NCI-H1092 (cell line): ENCODE data around the gene MTNR1B.

Experiments used
- DNase-seq: peaks from one replicate; lab custom pipeline; 2025; lab: John Stamatoyannopoulos, UW

MTNR1B gene

DNA sequence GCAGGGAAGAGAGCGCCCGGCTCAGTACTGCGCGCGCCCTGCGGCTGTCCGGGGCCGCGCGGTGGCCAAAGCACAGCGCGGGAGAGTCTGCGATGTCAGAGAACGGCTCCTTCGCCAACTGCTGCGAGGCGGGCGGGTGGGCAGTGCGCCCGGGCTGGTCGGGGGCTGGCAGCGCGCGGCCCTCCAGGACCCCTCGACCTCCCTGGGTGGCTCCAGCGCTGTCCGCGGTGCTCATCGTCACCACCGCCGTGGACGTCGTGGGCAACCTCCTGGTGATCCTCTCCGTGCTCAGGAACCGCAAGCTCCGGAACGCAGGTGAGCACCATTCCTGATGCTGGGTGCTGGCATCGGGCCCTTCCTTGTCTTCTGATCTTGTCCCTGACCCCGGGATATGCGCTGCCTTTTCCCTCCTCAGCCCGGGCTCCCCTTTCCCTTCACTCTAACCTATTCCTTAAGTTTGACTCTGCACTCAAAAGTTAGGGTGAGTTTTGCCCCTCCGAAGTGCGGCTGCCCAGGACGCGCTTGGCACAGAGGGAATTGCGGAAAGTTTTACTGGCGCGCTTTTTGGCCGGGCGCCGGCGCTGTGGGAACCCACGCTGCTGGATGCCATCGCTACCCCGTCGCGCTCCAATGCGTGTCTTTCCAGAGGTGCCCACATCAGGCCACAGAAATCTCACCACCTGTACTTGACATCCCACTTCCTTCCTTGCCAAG is at the start of gene MTNR1B:
Gene MTNR1B, plus strand, starts transcription at position 18 of the 714 bp plus-strand sequence. Its CDS starts 75 bp downstream, at position 93.
- DNase-seq = no peak

DNA sequence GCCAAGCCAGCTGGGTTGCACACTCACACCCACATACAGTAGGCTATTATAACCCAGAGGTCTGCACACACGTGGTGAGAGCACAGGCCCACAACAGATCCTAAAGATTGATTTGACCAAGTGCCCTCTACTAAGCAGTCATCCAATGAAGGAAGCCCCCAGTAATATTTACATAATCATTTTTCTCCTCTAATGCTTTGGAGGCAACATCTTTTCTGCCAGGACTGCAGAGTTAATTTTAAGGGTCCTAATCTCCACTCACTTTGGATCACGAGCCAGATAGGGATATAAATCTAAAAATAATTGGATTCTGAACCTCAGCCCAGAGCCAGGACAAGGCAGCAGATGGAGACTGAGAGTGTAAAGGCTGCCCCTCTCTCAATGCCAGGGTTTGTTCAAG is 49.1 kb upstream of the MTNR1B start:
- peak; percentile 22 for DNase-seq

GRCh38 chr11:92922731-92923130 is 46.7 kb upstream of the MTNR1B start:
- DNase-seq = no peak

DNA sequence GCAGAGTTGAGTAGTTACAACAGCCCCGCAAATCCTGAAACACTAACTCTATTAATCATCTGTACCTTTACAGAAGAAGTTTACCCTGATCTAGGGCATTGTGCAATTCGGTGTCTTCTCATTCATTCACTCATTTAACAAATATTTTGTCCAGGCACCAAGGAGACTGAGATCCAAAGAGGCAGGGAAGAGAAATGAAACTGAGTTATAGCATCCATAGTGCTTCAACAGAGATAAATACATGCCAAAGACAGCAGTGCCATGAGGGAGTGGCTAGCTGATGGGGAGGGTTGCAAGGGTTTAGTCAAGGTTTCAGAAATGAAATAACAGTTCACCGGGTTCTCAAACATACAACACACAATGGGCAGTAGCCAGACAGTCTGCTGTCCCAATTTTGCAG is 40.2 kb upstream of the MTNR1B start:
- no peak for DNase-seq

DNA sequence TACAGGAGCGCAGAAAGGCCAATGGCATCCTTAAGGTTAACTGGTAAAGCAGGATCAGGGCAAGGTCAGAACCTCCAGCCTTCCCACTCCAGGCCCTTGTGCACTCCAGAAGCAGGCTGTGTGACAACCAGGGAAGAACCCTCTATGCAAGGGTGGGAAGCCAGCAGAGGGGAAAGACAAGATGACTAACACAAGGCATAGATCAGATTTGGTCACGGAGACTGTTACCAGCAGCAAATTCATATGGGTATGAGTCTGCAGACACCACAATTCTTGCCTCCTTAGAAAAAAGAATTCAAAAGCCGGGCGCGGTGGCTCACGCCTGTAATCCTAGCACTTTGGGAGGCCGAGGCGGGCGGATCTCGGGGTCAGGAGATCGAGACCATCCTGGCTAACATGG is 39.8 kb upstream of the MTNR1B start:
- no peak for DNase-seq

- DNase-seq = no peak
Measured at GRCh38 chr11:92931746-92932422, 37.6 kb upstream of the MTNR1B start.

- DNase-seq = no peak
Measured at GRCh38 chr11:92939305-92939704, 30.1 kb upstream of the MTNR1B start.

GRCh38 chr11:92941676-92942571 is 27.5 kb upstream of the MTNR1B start:
- DNase-seq = peak; percentile 7

DNA sequence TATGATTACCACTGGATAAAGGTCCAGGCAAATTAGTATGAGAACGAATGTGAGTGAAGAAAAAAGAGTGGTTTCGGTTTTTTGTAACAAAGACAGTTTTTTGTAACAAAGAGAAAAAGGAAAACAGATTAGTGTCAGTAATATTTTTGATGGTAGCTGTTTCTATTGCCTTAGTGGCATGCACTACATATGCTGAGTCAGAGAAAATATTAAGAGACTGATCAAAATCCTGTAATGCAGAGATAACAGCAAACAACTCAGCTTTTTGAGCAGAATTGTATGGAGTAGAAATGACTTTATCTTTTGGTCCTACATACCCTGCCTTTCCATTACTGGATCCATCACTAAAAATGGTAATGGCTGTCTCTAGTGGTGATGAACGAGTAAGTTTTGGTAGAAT is 22.7 kb upstream of the MTNR1B start:
- no peak for DNase-seq

DNA sequence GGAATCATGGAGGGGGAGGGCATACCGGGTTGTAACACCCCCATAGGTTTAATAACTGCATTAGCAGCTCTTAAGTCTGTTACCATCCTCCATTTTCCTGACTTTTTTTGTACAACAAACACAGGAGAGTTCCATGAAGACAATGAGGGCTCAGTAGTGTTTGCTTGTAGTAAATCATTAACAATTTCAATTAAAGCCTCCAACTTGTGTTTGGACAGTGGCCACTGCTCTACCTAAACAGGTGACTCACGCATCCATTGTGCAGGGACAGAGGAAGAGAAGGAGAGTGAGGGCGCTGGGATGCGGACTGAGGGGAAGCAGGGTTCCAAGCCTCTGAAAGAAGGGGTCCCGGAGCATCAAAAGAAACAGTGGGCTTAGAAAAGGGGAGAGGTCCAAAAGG is 21.3 kb upstream of the MTNR1B start:
- DNase-seq = no peak

DNA sequence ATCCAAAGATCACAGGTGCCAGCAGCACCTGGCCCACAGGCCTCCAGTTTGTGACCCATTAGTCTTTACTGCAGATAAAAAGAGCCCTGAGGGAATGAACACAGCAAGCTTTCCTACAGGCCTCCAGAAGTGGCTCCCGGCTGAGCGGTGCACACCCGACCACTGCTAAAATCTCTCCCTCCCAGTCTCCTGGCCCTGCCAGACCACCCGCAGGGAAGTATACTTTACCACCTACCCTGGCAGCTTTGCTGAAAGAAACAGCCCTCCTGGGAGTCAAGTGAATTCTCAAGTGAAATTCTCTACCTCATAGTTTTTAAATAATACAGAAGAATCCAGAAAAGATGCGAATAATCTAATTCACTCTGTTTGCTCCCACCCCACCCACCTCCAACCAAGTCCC is 15.4 kb upstream of the MTNR1B start:
- DNase-seq = no peak

DNA sequence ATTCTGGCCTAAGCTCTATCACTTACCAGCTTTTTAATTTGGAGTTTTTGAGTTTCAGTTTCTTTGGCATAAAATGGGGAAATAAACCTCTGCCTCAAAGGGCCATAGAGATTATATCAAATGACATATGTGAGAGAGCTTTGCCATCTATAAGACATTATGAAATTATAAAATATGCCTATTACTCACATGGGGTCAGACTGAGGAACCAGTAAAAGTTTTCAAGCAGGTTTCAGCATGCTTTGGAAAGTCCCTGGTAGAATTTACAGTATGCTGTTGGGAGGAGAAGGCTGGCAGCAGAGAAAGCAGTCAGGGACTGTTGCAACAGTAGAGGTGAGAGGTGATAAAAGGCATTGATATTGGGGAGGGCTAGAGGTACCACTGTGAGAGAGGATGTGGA is 13.6 kb upstream of the MTNR1B start:
- no peak for DNase-seq

DNA sequence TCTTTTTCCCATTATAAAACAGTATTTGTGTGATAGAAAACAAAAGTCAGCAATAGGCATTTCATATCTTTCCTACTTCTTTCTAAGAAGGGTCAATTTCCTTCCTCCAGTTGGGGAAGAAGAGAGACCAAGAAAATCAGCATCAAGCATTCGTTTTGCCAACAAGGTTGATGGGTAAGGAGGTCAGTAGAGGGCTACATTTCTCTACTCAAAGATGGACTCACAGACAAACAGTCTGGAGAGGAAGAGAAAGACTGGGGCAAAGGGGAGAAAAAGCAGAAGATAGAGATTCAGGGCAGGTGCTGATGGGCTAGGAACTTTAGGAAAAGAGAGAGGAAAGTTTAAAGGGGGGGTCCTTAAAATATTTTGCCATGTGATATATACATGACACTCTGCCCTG is 8.6 kb upstream of the MTNR1B start:
- DNase-seq = no peak

DNA sequence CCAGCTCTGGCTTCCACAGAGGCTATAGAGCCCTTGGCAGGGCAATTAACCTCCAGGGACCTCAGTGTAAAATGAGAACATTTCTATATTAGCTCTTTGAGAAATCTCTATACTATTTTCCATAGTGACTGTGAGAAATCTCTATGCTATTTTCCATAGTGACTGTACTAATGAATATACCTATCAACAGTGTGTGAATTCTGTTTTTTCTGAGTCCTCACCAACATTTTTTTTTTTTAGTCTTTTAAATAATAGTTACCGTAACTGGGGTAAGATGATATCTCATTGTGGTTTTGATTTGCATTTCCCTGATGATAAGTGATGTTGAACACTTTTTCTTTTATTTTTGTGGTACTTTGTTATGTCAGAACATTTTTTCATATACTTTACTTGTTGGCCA is 7.0 kb upstream of the MTNR1B start:
- DNase-seq = no peak

DNA sequence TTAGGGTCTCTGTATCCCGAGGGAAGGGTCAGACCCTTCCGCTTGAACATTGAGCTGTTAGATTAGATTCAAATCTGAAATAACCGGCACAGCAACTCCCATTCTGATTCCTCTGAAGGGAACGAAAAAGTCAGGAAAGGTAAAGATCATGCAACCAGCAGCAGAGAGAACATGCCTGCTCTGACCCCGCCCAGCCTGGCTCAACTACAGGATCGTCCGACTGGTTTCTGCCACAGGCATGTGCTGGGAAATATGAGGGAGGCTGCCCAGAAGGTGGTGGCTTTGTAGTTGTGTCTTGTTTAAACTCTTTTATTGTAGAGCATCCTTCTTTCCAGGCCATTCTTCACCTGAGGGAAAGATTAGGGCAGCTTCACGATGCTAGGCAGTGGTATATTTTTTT is 5.0 kb upstream of the MTNR1B start:
- DNase-seq = no peak

- no peak for DNase-seq
Measured at GRCh38 chr11:92965196-92965595, 4.3 kb upstream of the MTNR1B start.

DNA sequence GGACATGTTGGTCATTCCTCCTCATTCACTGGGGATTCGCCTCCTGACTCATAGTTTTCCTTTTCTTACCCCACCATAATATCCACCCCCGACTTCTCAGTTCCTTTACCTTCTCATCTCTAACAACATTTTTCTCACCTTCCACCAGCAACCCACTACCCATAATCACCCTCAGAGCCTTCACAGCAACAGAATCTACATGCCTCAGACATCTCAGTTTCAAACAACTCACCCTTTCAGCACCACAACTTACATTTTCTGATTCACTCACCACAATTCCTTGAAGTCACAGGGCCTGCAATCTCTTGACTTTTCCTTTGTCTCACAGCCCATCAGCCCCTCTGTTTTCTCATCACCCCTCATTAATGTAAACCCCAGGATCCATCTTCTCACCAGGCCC is 2.3 kb upstream of the MTNR1B start:
- no peak for DNase-seq

- DNase-seq = no peak
Measured at GRCh38 chr11:92967867-92968266, 1.6 kb upstream of the MTNR1B start.

DNA sequence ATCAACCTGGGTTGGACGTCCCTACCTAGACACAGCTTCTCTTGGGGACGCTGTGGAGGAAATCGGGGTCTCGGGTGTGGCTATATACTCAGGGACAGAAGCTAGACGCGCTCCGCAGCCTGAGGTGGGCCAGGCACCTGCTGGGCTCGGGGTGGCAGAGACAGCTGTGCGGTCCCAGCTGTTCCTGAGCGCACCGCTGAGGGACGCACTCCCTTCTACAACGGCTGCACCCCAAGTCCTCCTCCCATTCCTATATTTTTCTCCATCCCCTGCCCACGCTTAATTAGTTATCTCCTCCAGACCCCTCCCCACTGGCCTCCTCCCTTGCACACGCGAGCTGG is 188 bp upstream of the MTNR1B start:
- no peak for DNase-seq

DNA sequence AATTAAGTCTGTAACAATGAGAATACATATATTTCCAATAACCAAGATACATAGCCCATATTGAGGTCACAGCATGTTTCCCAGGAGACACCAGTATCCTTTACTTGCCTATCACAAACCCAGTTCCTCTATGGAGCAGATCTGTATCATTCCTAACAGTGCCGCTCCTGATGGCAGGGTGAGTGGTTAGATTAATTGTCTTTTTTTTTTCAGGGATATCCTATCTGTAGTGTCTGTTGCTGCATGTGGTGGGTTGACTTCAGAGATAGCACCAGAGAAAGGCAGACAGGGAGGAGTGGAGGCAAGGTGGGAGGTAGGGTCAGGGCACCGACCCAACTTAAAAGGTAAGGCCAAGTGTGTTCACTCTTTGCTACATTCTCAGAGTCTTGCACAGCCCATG is 2.8 kb downstream of the MTNR1B start:
- no peak for DNase-seq

DNA sequence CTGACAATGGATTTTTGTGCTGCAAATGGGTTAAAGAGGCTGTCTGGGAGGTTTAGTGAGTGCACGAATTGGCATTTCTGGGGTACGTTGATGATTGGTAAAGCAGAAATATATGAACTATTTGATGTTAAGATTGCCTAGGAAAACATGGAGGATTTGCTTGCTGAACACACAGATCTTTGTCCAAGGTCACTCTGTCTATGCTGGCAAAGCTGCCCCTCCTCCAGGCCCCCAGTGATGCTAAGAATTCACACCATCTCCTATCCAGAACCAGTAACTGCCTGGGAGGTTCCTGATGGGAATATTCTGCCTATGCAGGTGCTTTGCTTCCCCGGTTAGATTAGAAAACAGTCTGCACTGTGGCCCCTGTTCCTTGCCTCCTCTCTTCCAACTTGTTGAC is 5.8 kb downstream of the MTNR1B start:
- DNase-seq = no peak

GRCh38 chr11:92976681-92977080 is 7.2 kb downstream of the MTNR1B start:
- no peak for DNase-seq

DNA sequence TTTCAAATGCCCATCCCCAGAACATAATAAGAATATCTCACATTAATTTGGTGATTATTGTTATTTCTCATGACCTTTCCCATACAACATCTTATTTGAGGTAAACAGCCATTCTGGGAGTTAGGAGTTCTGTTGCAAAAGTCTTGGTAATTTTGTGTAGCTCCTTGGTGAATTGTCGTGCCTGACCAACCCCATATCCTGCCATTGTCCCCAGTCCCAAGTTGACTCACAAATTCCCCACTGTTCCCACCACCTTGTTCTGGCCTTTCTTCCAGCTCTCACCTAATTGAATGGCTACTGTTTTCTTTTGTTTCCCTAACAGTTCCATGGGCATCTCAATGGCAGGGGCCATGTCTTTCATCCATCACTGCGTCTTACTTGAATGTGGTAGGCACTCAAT is 8.0 kb downstream of the MTNR1B start:
- DNase-seq = no peak
